PC-3 (cell line): ENCODE measurements around the gene DDOST. TPM values are rescaled to one million over a fixed set of nuclear protein-coding genes. Genes with fewer than 3 reads are reported as not detected.

ENCODE experiments used
- ATAC-seq: fragments of 200-7000 bp; cut with Tn5 transposase; 2 replicates; pipeline ENCODE4 v1.9.1; 2020; ENCODE audit warnings: mild to moderate bottlenecking, moderate library complexity
- BruUV-seq: library from RNA; stranded (reverse); fragments of 400-500 nt; replicated peaks from 2 replicates; lab custom pipeline; 2021; lab: Mats Ljungman, UMichigan
- CTCF ChIA-PET: fragments of 300-600 bp; sonication (Branson Sonifier 250); formaldehyde crosslinking; loops from one replicate; lab custom pipeline; 2022; ENCODE audit warnings: antibody characterized with exemption; lab: Charles Lee
- POLR2A ChIA-PET: fragments of 300-600 bp; sonication (Branson Sonifier 250); formaldehyde crosslinking; loops from one replicate; lab custom pipeline; 2022; ENCODE audit warnings: antibody characterized with exemption; ENCODE audit not compliant: unreplicated experiment; lab: Charles Lee
- DNase-seq: peaks from one replicate; pipeline ENCODE4 v3.0.0-alpha.2; 2015
- H2AFZ ChIP-seq: fragments of 300-600 bp; sonication (generic); 2 replicates; pipeline ENCODE4 v1.6.0; 2016; ENCODE audit warnings: antibody characterized with exemption, low read length
- H3F3A ChIP-seq: fragments of 300-600 bp; sonication (generic); one replicate; pipeline ENCODE4 v1.6.0; 2017; ENCODE audit warnings: antibody characterized with exemption, low read length, control low read depth, mild to moderate bottlenecking; ENCODE audit not compliant: unreplicated experiment
- H3K27ac ChIP-seq: fragments of 300-600 bp; sonication (generic); 2 replicates; pipeline ENCODE4 v1.5.1; 2016; ENCODE audit warnings: mild to moderate bottlenecking, low read length
- H3K27me3 ChIP-seq: fragments of 300-600 bp; sonication (generic); 2 replicates; pipeline ENCODE4 v1.6.1; 2016; ENCODE audit warnings: low read length, mixed read lengths
- H3K36me3 ChIP-seq: fragments of 300-600 bp; sonication (generic); 2 replicates; pipeline ENCODE4 v1.6.1; 2016; ENCODE audit warnings: low read depth, mixed run types, low read length, mixed read lengths
- H3K4me1 ChIP-seq: fragments of 300-600 bp; sonication (generic); 2 replicates; pipeline ENCODE4 v1.5.1; 2016; ENCODE audit warnings: low read length; ENCODE audit not compliant: insufficient read depth
- H3K4me2 ChIP-seq: fragments of 300-600 bp; sonication (generic); 2 replicates; pipeline ENCODE4 v1.6.0; 2016; ENCODE audit warnings: low read length
- H3K4me3 ChIP-seq: fragments of 300-600 bp; sonication (generic); 2 replicates; pipeline ENCODE4 v1.5.1; 2016; ENCODE audit warnings: mild to moderate bottlenecking, low read length, mixed read lengths
- H3K79me2 ChIP-seq: fragments of 300-600 bp; sonication (generic); 2 replicates; pipeline ENCODE4 v1.6.1; 2017; ENCODE audit warnings: low read length, mixed read lengths
- H3K9ac ChIP-seq: fragments of 300-600 bp; sonication (generic); 2 replicates; pipeline ENCODE4 v1.6.0; 2016; ENCODE audit warnings: mild to moderate bottlenecking, low read length
- H3K9me2 ChIP-seq: fragments of 300-600 bp; sonication (generic); replicated peaks from 2 replicates; pipeline ENCODE4 v1.6.1; 2016; ENCODE audit warnings: mixed run types, low read length, mixed read lengths
- H3K9me3 ChIP-seq: fragments of 300-600 bp; sonication (generic); 2 replicates; pipeline ENCODE4 v1.6.1; 2016; ENCODE audit warnings: low read length, mixed read lengths
- H4K20me1 ChIP-seq: fragments of 300-600 bp; sonication (generic); 2 replicates; pipeline ENCODE4 v1.6.1; 2016; ENCODE audit warnings: low read length, mixed read lengths
- EZH2 ChIP-seq: fragments of 300-600 bp; sonication (generic); IDR thresholded peaks from one replicate; pipeline ENCODE4 v1.6.1; 2017; ENCODE audit warnings: antibody characterized with exemption, mild to moderate bottlenecking, low read length; ENCODE audit not compliant: unreplicated experiment
- EZH2phosphoT487 ChIP-seq: fragments of 300-600 bp; sonication (generic); IDR thresholded peaks from 2 replicates; pipeline ENCODE4 v1.6.1; 2018; ENCODE audit warnings: mild to moderate bottlenecking, antibody characterized with exemption, low read length, borderline replicate concordance
- intact Hi-C: fragments of 100-400 bp; cut with micrococcal nuclease; formaldehyde crosslinking; loops from 2 replicates; pipeline ENCODE4 v1.9.0; 2023
- total RNA-seq: library from RNA; depleted of rRNA; stranded (reverse); fragments of >200 nt; gene quantifications from 2 replicates; pipeline ENCODE4 v1.2.3, GENCODE V29; 2014
- TF ChIP-seq, protein P1 (sequence below): fragments of 300-600 bp; sonication (generic); conservative IDR thresholded peaks from 2 replicates; pipeline ENCODE4 v1.5.1; 2017; ENCODE audit warnings: antibody characterized with exemption, low read depth, mild to moderate bottlenecking, low read length

Gene DDOST
- total RNA-seq, 1 experiment from 2014 or later: 357 TPM

DNA sequence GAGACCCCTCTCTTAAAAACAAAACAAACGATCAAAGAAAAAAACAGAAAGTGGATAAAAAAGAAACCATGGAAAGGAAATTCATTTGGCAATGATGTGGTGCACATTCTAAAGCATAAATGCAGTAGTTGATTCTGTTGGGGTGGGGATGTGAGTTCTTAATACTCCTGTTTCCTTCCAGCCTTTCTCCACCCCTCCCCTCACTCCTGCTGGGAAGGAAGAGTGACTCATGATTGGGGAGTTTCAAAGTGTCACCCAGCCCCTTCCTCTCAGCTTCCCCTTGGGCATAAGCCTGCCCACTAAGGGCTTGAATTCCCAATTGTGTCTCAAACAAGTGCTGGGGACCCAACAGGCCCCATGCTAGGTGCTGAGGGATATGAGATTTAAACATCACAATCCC is 34.6 kb downstream of the DDOST start:
- Histone ChIP-seq H3K9me3 (no peaks in the 10 kb centered on the region), H3K9me2 (no peaks in the 10 kb centered on the region), H4K20me1 (no peaks in the 10 kb centered on the region), H3K36me3 (no peaks in the 10 kb centered on the region), H3K27ac (no peak overlapping the region), H3K9ac (no peak overlapping the region), H3K4me2 (no peak overlapping the region), H3K4me3 (no peak overlapping the region), H2AFZ (no peak overlapping the region), H3K79me2 (no peaks in the 10 kb centered on the region), H3K4me1 (no peaks in the 10 kb centered on the region), H3K27me3 (no peaks in the 10 kb centered on the region), H3F3A (no peaks in the 10 kb centered on the region)
- ATAC-seq: no peak; the same call in 1 of the 2 replicates
- ChIA-PET POLR2A (no interaction called here), CTCF (no interaction called here)
- no TSS peak for BruUV-seq
- DNase-seq: no peak
- intact Hi-C loops: no loop called here
- no peak for TF ChIP-seq EZH2
- no peak for TF ChIP-seq EZH2phosphoT487
- TF ChIP-seq, protein P1, sequence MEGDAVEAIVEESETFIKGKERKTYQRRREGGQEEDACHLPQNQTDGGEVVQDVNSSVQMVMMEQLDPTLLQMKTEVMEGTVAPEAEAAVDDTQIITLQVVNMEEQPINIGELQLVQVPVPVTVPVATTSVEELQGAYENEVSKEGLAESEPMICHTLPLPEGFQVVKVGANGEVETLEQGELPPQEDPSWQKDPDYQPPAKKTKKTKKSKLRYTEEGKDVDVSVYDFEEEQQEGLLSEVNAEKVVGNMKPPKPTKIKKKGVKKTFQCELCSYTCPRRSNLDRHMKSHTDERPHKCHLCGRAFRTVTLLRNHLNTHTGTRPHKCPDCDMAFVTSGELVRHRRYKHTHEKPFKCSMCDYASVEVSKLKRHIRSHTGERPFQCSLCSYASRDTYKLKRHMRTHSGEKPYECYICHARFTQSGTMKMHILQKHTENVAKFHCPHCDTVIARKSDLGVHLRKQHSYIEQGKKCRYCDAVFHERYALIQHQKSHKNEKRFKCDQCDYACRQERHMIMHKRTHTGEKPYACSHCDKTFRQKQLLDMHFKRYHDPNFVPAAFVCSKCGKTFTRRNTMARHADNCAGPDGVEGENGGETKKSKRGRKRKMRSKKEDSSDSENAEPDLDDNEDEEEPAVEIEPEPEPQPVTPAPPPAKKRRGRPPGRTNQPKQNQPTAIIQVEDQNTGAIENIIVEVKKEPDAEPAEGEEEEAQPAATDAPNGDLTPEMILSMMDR: no peak

DNA sequence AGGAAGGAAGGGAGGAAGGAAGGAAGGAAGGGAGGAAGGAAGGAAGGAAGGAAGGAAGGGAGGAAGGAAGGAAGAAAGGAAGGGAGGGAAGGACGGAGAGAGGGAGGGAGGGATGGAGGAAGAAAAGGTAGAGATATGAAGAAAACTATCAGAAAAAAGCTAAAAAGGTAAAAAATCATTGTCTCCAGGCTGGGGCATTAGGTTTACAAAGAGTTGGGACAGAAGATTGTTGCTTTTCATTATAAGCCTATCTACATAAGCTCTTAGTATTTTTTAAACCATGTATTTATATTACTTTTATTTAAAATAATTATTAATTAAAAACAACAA is 35.1 kb downstream of the DDOST start:
- H3K9me2 ChIP-seq: no peaks in the 10 kb centered on the region
- no peak overlapping the region for H3K4me3 ChIP-seq
- H3K9ac ChIP-seq: no peak overlapping the region
- H3K36me3 ChIP-seq: no peaks in the 10 kb centered on the region
- DNase-seq: no peak
- BruUV-seq: no TSS peak
- ATAC-seq: no peak
- intact Hi-C loops: no loop called here
- ChIA-PET POLR2A (no interaction called here), CTCF (no interaction called here)
- TF ChIP-seq, protein P1: no peak
- TF ChIP-seq EZH2phosphoT487 (no peak), EZH2 (no peak)
- H2AFZ ChIP-seq: no peak overlapping the region
- no peak overlapping the region for H3K4me2 ChIP-seq
- no peaks in the 10 kb centered on the region for H3K4me1 ChIP-seq
- no peaks in the 10 kb centered on the region for H3K9me3 ChIP-seq
- no peak overlapping the region for H3K27ac ChIP-seq
- no peaks in the 10 kb centered on the region for H3F3A ChIP-seq
- no peaks in the 10 kb centered on the region for H3K79me2 ChIP-seq
- no peaks in the 10 kb centered on the region for H4K20me1 ChIP-seq
- H3K27me3 ChIP-seq: no peaks in the 10 kb centered on the region

DNA sequence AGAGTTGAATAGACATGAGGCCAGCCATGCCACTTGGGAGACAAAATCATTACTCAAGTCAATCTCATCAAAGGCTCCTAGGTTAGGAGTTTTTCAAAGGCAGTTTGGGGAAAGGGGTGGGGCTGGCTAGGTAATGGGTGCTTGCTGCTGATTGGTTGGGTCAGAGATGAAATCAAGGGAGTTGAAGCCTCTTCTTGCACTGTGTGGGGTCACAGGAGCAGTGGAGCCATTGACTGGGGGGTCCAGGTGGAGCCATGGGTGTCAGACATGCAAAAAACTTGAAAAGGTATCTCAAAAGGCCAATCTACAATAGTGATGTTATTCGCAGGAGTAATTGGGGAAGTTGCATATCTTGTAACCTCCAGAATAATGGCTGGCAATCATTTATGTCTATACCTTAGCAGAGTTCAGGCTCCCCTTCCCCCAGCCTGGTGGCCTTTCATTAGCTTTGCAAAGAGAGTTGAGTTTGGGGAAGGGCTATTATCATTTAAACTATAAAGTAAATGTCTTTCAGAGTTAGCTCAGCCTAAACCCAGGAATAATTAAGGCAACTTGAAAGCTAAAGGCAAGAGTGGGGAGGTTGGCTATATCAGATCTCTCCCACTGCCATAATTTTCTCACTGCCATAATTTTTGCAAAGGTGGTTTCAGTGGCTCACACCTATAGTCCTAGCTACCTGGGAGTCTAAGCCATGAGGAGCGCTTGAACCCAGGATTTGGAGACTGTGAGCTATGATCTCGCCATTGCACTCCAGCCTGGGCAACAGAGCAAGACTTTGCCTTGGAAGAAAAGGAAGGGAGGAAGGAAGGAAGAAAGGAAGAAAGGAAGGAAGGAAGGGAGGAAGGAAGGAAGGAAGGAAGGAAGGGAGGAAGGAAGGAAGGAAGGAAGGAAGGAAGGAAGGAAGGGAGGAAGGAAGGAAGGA is 35.7 kb downstream of the DDOST start:
- Histone ChIP-seq H3K4me3 (no peak overlapping the region), H3K9me2 (no peaks in the 10 kb centered on the region), H3K79me2 (no peaks in the 10 kb centered on the region), H4K20me1 (no peaks in the 10 kb centered on the region), H3F3A (no peaks in the 10 kb centered on the region), H2AFZ (no peak overlapping the region), H3K4me2 (no peak overlapping the region), H3K36me3 (no peaks in the 10 kb centered on the region), H3K9me3 (no peaks in the 10 kb centered on the region), H3K9ac (no peak overlapping the region), H3K4me1 (no peaks in the 10 kb centered on the region), H3K27me3 (no peaks in the 10 kb centered on the region), H3K27ac (no peak overlapping the region)
- ChIA-PET POLR2A (no interaction called here), CTCF (no interaction called here)
- TF ChIP-seq, protein P1: no peak
- TF ChIP-seq EZH2phosphoT487 (no peak), EZH2 (no peak)
- no TSS peak for BruUV-seq
- intact Hi-C loops: no loop called here
- no peak for DNase-seq
- no peak for ATAC-seq
